ENCODE measurements around the gene CHST9.
"Not testable (repeated sequence)": the region's sequence is repeated elsewhere in the genome, so short reads cannot be mapped to it uniquely, and the experiment has no call there.

CHST9 gene

GRCh38 chr18:26956863-26957262 is 228.2 kb downstream of the CHST9 start:
- no peaks in the 10 kb centered on the region for H3K27me3 ChIP-seq (ENCODE audit: control insufficient read depth, insufficient read depth, low read length)
- H3K4me3 ChIP-seq (ENCODE audit: low read depth, low read length), result no peak overlapping the region
- no peaks in the 10 kb centered on the region for H3K9me3 ChIP-seq (ENCODE audit: control insufficient read depth, insufficient read depth, low read length)
- H3K4me1 ChIP-seq (ENCODE audit: control insufficient read depth, insufficient read depth, low read length), result peaks cover 7% of the 10 kb centered on the region
- no peaks in the 10 kb centered on the region for H3K36me3 ChIP-seq (ENCODE audit: control insufficient read depth, insufficient read depth, low read length)
- H3K9ac ChIP-seq (ENCODE audit: low read depth, low read length), result no peak overlapping the region

DNA sequence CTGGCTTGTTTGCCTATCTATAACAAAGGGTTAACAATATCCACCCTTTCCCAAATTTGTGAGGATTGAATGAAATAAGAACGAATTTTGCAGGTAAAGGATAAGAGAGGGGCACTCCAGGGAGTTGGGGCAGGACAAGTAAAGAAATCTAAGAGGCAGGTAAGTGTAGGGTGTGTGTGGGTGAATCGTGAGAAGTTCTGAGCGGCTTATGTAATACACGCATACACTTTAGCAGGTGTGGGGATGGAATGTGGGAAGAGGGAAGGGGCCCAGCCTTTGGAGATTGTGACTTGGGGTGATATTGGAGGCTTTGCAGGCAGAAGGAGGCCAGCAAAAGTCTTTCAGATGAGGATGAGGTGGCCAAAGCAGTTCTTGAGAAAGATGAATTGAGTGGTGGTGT is 236.4 kb downstream of the CHST9 start:
- H3K27me3 ChIP-seq (ENCODE audit: control insufficient read depth, insufficient read depth, low read length), result no peaks in the 10 kb centered on the region
- no peak overlapping the region for H3K9ac ChIP-seq (ENCODE audit: low read depth, low read length)
- no peaks in the 10 kb centered on the region for H3K4me1 ChIP-seq (ENCODE audit: control insufficient read depth, insufficient read depth, low read length)
- H3K36me3 ChIP-seq (ENCODE audit: control insufficient read depth, insufficient read depth, low read length), result no peaks in the 10 kb centered on the region
- H3K4me3 ChIP-seq (ENCODE audit: low read depth, low read length), result no peak overlapping the region
- no peaks in the 10 kb centered on the region for H3K9me3 ChIP-seq (ENCODE audit: control insufficient read depth, insufficient read depth, low read length)

GRCh38 chr18:26943906-26944305 is 241.2 kb downstream of the CHST9 start:
- H3K9me3 ChIP-seq (ENCODE audit: control insufficient read depth, insufficient read depth, low read length), result no peaks in the 10 kb centered on the region

DNA sequence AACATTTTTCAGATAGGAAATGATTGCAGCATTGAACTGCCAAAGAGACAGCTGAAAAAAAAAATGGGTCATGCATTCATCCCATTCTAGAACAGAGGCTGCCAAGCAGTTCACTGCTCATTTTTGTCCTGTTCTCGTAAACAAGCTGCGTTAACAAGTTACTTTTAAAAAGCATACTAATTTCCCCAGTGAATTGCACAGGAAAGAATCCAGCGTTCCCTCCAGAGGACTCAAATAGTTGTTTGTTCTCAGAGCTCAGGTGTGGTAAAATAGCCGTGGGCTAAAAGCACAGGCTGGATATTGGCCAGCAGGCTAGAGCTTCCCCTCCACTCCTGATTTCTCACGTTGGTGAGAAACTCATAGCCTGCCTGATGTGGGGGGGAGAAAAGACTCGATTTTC is 243.5 kb downstream of the CHST9 start:
- H3K4me3 ChIP-seq (ENCODE audit: low read depth, low read length), result no peak overlapping the region
- no peaks in the 10 kb centered on the region for H3K27me3 ChIP-seq (ENCODE audit: control insufficient read depth, insufficient read depth, low read length)
- H3K9me3 ChIP-seq (ENCODE audit: control insufficient read depth, insufficient read depth, low read length), result no peaks in the 10 kb centered on the region
- H3K4me1 ChIP-seq (ENCODE audit: control insufficient read depth, insufficient read depth, low read length), result no peaks in the 10 kb centered on the region
- H3K9ac ChIP-seq (ENCODE audit: low read depth, low read length), result no peak overlapping the region
- no peaks in the 10 kb centered on the region for H3K36me3 ChIP-seq (ENCODE audit: control insufficient read depth, insufficient read depth, low read length)

More at GRCh38 chr18:26943906-26944305, 241.2 kb downstream of the CHST9 start:
- Histone ChIP-seq H3K9ac (ENCODE audit: low read depth, low read length) (no peak overlapping the region), H3K36me3 (ENCODE audit: control insufficient read depth, insufficient read depth, low read length) (no peaks in the 10 kb centered on the region), H3K27me3 (ENCODE audit: control insufficient read depth, insufficient read depth, low read length) (no peaks in the 10 kb centered on the region), H3K4me1 (ENCODE audit: control insufficient read depth, insufficient read depth, low read length) (no peaks in the 10 kb centered on the region), H3K4me3 (ENCODE audit: low read depth, low read length) (no peak overlapping the region)

DNA sequence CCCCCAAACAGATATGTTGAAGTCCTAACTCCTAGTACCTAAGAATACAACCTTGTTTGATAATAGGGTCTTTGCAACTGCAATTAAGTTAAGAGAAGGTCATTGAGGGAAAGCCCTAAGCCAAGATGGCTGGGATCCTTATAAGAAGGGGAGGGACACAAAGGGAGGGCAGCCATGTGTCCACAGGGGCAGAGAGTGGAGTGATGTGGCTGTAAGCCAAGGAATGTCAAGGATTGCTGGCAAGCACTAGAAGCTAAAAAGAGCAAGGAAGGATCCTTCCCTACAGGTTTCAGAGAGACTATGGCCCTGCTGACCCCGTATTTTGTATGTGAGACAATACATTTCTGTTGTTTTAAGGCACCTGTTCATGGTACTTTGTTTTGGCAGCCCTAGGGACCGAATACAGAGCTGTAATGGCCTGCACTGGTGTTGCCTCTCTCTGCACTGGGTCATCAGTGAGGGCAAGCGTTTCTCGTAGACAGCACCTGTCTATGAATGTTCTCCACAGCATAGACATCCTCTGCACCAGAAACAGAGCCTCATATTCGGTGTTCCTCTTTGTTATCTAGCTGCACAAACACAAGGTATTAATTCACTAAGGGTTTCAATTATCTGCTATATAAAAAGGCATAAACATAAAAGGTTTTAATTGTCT is 244.2 kb downstream of the CHST9 start:
- Histone ChIP-seq H3K4me1 (ENCODE audit: control insufficient read depth, insufficient read depth, low read length) (no peaks in the 10 kb centered on the region), H3K9ac (ENCODE audit: low read depth, low read length) (no peak overlapping the region), H3K9me3 (ENCODE audit: control insufficient read depth, insufficient read depth, low read length) (no peaks in the 10 kb centered on the region), H3K4me3 (ENCODE audit: low read depth, low read length) (no peak overlapping the region), H3K27me3 (ENCODE audit: control insufficient read depth, insufficient read depth, low read length) (no peaks in the 10 kb centered on the region), H3K36me3 (ENCODE audit: control insufficient read depth, insufficient read depth, low read length) (no peaks in the 10 kb centered on the region)

DNA sequence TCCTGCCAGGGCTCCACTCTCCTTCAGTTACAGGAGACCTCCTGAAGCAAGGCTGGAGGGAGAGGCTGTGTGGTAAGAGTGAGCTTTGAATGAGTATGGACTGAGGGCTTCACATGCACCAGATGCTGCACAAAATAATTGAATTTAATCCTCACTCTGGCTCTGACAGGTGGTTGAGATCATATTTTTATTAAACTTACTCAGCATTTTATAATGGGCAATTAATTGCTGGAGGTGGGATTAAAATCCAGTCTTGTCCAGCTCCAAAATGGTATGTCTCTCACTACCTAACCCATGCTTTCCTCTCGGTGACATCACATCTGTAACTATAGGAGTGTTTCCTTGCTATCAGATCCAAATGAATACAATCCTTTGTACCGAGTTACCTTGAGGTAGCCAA is 253.4 kb downstream of the CHST9 start:
- no peak overlapping the region for H3K9ac ChIP-seq (ENCODE audit: low read depth, low read length)

DNA sequence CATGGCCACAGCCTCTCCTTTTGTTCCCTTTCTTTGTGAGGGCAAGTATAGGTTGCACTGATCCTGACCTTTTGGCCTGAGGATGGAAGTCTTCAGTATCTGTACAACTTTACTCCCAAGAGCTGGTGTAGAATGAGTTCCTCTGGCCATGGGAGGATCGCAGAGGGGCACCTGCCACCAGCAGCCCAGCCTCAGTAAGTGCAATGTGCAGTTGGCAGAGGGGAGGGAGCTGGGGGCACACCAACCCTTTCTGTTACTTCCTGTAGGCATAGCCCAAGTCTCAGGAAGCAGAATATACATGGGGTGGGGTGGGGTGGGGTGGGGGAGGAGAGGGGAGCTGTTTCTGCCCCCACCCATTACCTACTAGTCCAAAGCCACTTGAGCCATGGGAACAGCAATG is 254.5 kb downstream of the CHST9 start:
- H3K9ac ChIP-seq (ENCODE audit: low read depth, low read length), result no peak overlapping the region
- no peaks in the 10 kb centered on the region for H3K9me3 ChIP-seq (ENCODE audit: control insufficient read depth, insufficient read depth, low read length)

More for the DNA sequence above, 253.4 kb downstream of the CHST9 start:
- Histone ChIP-seq H3K9me3 (ENCODE audit: control insufficient read depth, insufficient read depth, low read length) (no peaks in the 10 kb centered on the region), H3K36me3 (ENCODE audit: control insufficient read depth, insufficient read depth, low read length) (no peaks in the 10 kb centered on the region), H3K4me1 (ENCODE audit: control insufficient read depth, insufficient read depth, low read length) (peaks cover 13% of the 10 kb centered on the region), H3K4me3 (ENCODE audit: low read depth, low read length) (no peak overlapping the region), H3K27me3 (ENCODE audit: control insufficient read depth, insufficient read depth, low read length) (no peaks in the 10 kb centered on the region)

GRCh38 chr18:26928670-26929313 is 256.3 kb downstream of the CHST9 start:
- Histone ChIP-seq H3K9me3 (ENCODE audit: control insufficient read depth, insufficient read depth, low read length) (no peaks in the 10 kb centered on the region), H3K4me1 (ENCODE audit: control insufficient read depth, insufficient read depth, low read length) (peaks cover 13% of the 10 kb centered on the region), H3K4me3 (ENCODE audit: low read depth, low read length) (no peak overlapping the region), H3K27me3 (ENCODE audit: control insufficient read depth, insufficient read depth, low read length) (no peaks in the 10 kb centered on the region), H3K9ac (ENCODE audit: low read depth, low read length) (no peak overlapping the region), H3K36me3 (ENCODE audit: control insufficient read depth, insufficient read depth, low read length) (no peaks in the 10 kb centered on the region)

More for the DNA sequence above, 254.5 kb downstream of the CHST9 start:
- Histone ChIP-seq H3K4me3 (ENCODE audit: low read depth, low read length) (no peak overlapping the region), H3K36me3 (ENCODE audit: control insufficient read depth, insufficient read depth, low read length) (no peaks in the 10 kb centered on the region), H3K27me3 (ENCODE audit: control insufficient read depth, insufficient read depth, low read length) (no peaks in the 10 kb centered on the region), H3K4me1 (ENCODE audit: control insufficient read depth, insufficient read depth, low read length) (peaks cover 13% of the 10 kb centered on the region)

DNA sequence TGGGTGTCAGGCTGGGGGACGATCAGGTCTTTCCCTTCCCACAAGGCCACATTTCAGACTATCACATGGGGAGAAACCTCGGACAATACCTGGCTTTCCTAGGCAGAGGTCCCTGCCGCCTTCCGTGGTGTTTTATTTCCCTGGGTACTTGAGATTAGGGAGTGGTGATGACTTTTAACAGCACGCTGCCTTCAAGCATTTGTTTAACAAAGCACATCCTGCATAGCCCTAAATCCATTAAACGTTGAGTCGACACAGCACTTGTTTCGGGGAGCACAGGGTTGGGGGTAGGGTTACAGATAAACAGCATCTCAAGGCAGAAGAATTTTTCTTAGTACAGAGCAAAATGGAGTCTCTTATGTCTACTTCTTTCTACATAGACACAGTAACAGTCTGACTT is 257.3 kb downstream of the CHST9 start:
- not testable (repeated sequence) for H3K27me3 ChIP-seq (ENCODE audit: control insufficient read depth, insufficient read depth, low read length); H3K9me3 ChIP-seq (ENCODE audit: control insufficient read depth, insufficient read depth, low read length); H3K36me3 ChIP-seq (ENCODE audit: control insufficient read depth, insufficient read depth, low read length); H3K9ac ChIP-seq (ENCODE audit: low read depth, low read length); H3K4me3 ChIP-seq (ENCODE audit: low read depth, low read length)
- peaks cover 13% of the 10 kb centered on the region for H3K4me1 ChIP-seq (ENCODE audit: control insufficient read depth, insufficient read depth, low read length)

GRCh38 chr18:26926066-26926675 is 258.9 kb downstream of the CHST9 start:
- no peaks in the 10 kb centered on the region for H3K27me3 ChIP-seq (ENCODE audit: control insufficient read depth, insufficient read depth, low read length)
- no peak overlapping the region for H3K4me3 ChIP-seq (ENCODE audit: low read depth, low read length)
- no peaks in the 10 kb centered on the region for H3K36me3 ChIP-seq (ENCODE audit: control insufficient read depth, insufficient read depth, low read length)
- peaks cover 13% of the 10 kb centered on the region for H3K4me1 ChIP-seq (ENCODE audit: control insufficient read depth, insufficient read depth, low read length)
- H3K9ac ChIP-seq (ENCODE audit: low read depth, low read length), result no peak overlapping the region
- H3K9me3 ChIP-seq (ENCODE audit: control insufficient read depth, insufficient read depth, low read length), result no peaks in the 10 kb centered on the region

DNA sequence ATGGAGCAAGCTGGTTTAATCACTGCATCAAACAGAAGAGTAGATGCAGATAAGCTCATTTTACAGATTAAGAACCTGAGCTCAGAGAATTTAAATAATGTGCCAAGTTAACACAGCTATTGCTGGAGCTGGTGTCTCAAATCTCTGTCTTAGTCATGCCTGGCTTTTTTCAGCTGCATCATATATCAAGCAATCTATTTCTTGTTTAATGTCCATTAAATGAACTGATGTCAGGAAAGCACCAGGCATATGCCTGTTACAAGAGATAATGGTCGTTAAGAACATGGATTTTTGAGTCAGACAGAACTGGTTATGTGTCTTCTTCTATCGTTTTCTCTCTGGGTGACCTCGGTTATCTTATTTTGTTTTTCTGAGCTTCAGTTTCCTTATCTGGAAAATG is 259.8 kb downstream of the CHST9 start:
- H3K9ac ChIP-seq (ENCODE audit: low read depth, low read length), result no peak overlapping the region
- H3K36me3 ChIP-seq (ENCODE audit: control insufficient read depth, insufficient read depth, low read length), result no peaks in the 10 kb centered on the region
- peaks cover 13% of the 10 kb centered on the region for H3K4me1 ChIP-seq (ENCODE audit: control insufficient read depth, insufficient read depth, low read length)
- H3K4me3 ChIP-seq (ENCODE audit: low read depth, low read length), result no peak overlapping the region
- no peaks in the 10 kb centered on the region for H3K27me3 ChIP-seq (ENCODE audit: control insufficient read depth, insufficient read depth, low read length)
- H3K9me3 ChIP-seq (ENCODE audit: control insufficient read depth, insufficient read depth, low read length), result no peaks in the 10 kb centered on the region

- Histone ChIP-seq H3K36me3 (ENCODE audit: control insufficient read depth, insufficient read depth, low read length) (no peaks in the 10 kb centered on the region), H3K9ac (ENCODE audit: low read depth, low read length) (no peak overlapping the region), H3K27me3 (ENCODE audit: control insufficient read depth, insufficient read depth, low read length) (no peaks in the 10 kb centered on the region), H3K4me1 (ENCODE audit: control insufficient read depth, insufficient read depth, low read length) (peaks cover 3% of the 10 kb centered on the region), H3K4me3 (ENCODE audit: low read depth, low read length) (no peak overlapping the region), H3K9me3 (ENCODE audit: control insufficient read depth, insufficient read depth, low read length) (no peaks in the 10 kb centered on the region)
These were observed 262.8 kb downstream of the CHST9 start for GRCh38 chr18:26922313-26922712.

Measured in iPS-15b (cell line).